NCI-H1436 treated with DMSO at 0.1 percent for 48 hours (cell line): ENCODE data around the gene ELOVL7.
A peak's percentile ranks its signal among the peaks of the same experiment; 100 is the strongest.
"Not testable (repeated sequence)": the region's sequence is repeated elsewhere in the genome, so short reads cannot be mapped to it uniquely, and the experiment has no call there.

ENCODE experiments used
- DNase-seq: peaks from one replicate; lab custom pipeline; 2025; lab: John Stamatoyannopoulos, UW

The ELOVL7 gene

GRCh38 chr5:60830581-60831127 lies 13.4 kb downstream of the ELOVL7 start:
- DNase-seq, result no peak

- DNase-seq, result peak; percentile 11
These were observed 14.4 kb downstream of the ELOVL7 start for GRCh38 chr5:60829490-60830266.

DNA sequence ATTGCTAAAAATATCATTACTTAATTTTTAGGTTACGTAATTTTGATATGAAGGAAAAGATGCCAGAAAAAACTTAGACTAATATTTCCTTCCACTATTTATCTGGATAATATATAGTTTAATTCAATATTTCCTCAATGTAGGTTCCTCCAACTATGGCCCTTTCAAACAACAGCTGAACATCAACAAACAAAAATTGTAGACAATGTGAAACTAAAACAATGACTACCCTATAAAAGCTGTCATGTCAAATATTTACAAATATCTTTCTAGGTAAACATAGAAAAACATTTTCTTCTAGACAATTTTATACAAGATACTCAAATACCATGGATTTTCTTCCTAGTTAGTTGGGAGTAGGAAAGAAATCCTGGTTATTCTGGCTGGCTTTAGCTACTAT lies 16.9 kb downstream of the ELOVL7 start:
- no peak for DNase-seq

DNA sequence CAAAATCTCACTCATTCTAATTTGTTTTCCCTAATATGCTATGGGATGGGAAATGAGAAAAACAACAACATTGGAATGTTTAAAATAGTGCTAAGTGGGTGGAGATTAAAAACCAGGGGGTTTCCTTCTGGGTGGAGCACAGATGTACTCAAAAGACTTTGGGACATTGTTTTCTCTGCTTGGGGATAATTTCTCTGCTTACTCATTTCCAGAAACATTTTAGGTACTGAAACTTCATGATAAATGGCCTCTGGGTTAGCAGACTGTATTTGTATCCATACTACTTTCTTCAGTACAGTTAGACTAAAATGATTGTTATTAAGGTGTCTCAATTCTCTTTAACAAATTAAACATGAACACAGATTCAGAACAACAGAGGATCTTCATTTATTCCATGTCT lies 17.4 kb downstream of the ELOVL7 start:
- no peak for DNase-seq

- DNase-seq, result no peak
These were observed 20.5 kb downstream of the ELOVL7 start for GRCh38 chr5:60823574-60823973.

- DNase-seq, result no peak
These were observed 21.8 kb downstream of the ELOVL7 start for GRCh38 chr5:60822285-60822556.

DNA sequence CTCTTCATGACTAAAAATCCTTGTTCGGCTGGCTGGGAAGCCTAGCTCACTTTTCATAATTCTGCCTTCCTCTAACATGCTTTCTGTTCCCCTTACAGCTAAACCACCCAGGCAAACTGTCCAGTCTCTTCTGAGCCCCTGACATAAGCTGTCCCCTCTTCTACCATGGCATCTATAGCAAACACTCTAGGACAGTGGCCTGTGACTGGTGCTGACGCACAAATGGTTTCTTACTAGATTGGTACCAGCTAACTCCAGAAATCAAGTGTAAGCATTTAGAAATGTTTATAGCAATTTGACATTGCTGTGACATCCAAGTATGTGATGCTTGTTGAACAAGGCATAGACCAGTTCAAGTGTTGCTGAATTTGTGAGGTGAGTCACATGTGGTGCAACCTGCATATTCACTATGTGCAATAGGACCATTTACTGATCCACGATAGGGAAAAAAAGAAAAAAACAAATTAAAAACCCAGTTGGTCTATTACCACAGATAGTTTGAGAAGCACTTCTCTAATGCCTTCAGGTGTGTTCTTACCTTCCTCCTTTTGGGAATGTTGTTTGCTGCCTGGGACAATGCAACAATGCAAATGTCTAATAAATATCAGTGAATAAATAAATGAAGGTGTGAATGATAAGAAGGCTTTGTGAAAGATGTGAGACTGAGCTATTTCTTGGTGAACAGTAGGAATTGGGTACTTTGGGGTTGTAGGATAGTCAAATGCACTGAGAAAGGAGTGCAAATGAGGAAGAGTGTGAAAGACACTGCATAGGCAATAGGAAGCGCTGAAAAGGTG lies 22.4 kb downstream of the ELOVL7 start:
- DNase-seq, result no peak

DNA sequence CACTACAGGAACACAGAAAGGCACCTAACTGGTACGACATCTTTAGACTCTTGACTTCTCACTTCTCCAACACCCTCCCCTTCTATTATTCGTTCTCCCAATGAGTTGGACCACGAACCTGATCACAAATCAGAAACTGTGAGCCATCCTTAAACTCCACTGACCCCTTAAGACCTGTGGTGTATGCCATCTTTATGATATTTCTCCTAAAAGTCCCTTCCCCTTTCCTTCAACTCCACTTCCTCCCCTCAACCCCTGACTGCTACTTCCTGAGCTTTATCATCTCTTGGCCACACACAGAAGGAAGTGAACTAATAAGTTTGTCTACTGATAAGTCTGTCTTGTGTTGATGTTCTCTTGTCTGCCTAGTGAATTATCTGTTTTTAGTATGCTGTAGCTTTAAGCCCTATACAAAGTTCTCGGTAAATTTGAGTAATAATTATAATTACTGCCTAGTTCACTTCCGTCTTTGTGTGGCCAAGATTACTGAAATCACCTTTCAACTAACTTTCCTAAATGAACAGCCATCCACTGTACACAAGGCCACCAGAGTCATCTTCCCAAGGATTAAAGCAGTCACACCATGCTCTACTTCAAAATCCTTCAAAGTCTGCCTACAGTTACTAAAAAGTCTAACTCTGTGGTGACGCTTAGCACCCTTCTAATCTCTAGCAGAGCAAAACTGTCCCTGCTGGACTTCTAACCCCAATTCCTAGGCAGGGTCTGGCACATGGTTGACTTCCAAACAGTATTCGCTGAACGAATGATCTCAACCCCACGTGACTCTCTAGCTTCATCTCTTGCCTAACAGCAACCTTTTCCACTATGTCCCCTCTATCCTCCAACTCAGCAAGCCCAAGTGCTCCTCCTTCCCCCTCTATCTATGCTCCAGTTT lies 23.2 kb downstream of the ELOVL7 start:
- no peak for DNase-seq

DNA sequence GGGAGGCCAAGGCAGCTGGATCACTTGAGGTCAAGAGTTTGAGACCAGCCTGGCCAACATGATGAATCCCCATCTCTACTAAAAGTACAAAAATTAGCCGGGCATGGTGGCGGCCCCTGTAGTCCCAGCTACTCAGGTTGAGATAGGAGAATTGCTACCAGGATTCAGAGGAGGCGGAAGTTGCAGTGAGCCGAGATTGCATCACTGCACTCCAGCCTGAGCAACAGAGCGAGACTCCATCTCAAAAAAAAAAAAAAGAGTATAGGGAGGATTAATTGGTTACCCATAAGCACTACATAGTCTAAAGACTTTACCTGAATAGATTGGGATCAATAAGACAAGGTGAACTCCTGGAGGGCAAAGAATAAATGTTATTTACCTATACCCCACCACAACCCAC lies 27.9 kb downstream of the ELOVL7 start:
- DNase-seq, result not testable (repeated sequence)

DNA sequence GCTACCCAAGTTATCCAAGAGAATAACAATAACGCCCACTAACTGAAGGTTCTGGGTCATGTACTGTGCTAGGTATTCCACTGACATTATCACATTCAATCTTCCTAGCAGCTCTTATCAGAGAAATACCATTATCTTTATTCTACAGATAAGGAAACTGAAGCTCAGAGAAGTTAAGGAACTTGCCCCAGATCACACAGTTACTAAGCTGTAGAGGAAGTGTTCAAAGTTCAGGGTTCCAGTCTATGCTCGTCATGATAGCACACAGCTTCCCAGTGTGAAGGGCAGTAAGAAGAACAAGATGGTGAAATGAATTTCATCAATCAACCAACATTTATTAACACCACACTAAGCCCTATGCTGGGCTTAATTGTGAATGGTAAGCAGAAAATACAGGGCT lies 29.6 kb downstream of the ELOVL7 start:
- DNase-seq, result no peak

- no peak for DNase-seq
These were observed 31.6 kb downstream of the ELOVL7 start for GRCh38 chr5:60812426-60812825.

- DNase-seq, result no peak
These were observed 33.0 kb downstream of the ELOVL7 start for GRCh38 chr5:60811105-60811504.

DNA sequence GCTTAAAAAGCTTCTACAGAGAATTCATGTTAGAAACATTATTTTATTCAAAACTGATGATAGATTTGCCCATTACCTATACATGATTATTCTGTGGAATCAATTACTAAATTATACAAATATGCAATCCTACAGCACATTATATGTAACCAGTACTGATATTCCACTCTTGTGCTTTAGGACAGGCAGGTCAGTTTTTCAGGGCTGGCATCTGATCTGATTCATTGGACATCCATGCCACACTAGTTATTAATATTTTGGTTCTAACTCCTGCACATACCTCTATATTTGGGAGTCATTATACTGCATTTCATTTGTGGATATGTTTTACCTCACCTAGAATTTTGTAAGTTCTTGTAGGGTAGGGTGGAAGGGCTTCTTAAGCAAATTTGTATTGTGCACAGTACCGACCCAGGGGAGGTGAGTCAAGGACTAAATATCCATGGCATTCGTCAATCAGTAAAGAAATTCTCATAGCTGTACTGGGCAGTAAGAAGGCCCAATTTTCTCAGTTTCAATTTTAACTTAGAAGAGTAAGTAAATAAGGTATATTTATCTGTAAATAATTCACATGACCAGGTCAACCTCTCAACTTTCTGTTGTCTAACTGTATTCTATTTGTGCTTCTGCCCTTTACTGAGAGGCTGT lies 33.5 kb downstream of the ELOVL7 start:
- no peak for DNase-seq

DNA sequence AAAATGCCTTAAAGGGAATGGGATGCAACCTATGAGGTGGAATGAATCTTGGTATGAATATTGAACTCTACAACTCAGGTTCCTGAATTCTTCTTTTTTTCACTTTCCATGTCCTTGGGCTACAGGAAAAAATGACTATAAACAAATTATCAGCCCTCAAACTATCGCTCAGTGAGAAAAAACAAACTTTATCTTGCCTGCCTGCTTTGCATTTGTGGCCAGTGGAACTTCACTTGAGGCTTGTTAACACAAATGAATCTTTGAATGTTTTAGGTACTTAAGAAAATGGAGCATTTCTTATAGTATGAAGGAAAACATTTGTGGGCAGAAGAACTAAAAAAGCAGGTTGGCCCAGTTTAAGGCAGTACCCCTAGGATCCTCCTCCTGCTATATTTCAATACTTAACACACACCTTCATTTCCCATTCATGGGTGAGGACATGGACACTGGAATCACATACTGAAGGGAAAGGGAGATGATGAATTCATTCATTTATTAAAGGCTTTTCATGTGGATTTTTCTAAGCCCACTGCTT lies 34.1 kb downstream of the ELOVL7 start:
- DNase-seq, result no peak

DNA sequence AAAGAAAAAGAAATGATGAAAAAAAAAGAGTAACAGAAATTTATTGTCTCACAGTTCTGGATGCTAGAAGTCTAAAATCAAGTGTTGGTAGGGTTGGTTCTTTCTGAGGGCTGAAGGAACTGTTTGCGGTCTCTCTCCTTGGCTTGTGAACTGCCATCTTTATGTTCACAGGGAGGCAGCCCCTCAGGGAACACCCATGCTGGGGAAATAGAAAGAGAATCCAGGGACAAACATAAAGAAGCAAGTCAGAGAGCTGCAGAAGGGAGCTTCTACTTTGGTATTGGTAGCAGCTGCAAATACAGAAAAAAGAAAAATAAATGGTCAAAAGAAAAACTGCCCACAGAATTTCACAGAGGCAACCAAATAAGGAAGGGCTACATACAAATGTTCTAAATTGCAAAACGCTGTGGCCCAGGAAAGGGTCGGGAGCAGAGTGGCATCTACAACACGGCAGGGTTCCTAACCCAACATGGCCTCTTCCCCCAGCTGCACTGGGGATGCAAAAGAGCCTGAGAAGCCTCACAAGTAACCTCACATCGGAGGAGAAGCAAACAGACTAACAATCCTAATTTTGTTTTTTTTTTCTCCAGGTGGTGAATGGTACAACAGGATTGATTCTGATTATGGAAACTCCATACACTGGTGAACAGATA lies 37.4 kb downstream of the ELOVL7 start:
- DNase-seq, result no peak

DNA sequence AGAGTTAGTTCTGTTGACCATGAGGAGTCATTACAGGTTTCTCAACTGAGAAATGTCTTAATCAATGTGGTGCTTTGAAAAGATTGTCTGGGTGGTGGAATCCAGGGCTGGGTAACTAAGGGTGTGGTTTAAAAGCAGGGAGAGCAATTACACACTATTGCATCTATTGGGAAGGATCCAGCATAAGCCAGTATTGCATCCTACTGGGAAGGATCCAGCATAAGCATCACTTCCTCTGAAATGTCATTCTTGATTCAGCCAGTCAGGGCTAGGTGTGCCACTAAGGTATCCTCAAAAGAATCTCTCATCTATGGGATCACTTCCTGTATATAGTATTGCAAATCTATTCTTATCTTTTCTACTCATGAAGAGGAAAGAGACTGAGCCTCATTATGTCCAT lies 38.6 kb downstream of the ELOVL7 start:
- DNase-seq, result no peak

DNA sequence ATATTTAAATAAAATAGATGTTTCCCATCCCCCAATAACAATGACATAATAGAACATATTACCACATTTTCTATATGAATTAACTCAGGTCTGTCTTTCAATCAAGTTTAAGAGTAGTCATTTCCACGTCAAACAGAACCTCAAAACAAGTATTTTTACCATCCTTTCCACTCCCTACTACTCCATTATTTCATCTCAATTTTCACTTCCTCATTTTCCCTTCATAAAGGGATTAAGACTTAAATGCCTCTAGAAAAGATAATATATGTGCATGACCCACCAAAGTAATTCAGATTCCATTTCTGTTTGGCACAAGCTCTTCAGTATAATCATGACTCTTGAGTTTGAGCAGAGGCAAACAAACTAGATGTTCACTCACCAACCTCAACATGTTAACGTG lies 40.4 kb downstream of the ELOVL7 start:
- DNase-seq, result no peak

GRCh38 chr5:60802986-60803385 lies 41.1 kb downstream of the ELOVL7 start:
- no peak for DNase-seq

GRCh38 chr5:60802226-60802625 lies 41.8 kb downstream of the ELOVL7 start:
- DNase-seq, result no peak

GRCh38 chr5:60797482-60798153 lies 46.5 kb downstream of the ELOVL7 start:
- no peak for DNase-seq
